Stimulated activated naive CD4-positive, alpha-beta T cell (primary cell): ENCODE results near the gene WDR4.
"Not testable (repeated sequence)": the region's sequence is repeated elsewhere in the genome, so short reads cannot be mapped to it uniquely, and the experiment has no call there.

Source experiments
- DNase-seq, 6 experiments: peaks; one replicate each; lab custom pipeline; 2025; lab: John Stamatoyannopoulos, UW

The WDR4 gene

GRCh38 chr21:42815217-42815616, 64.1 kb downstream of the WDR4 start:
- DNase-seq: no peak

DNA sequence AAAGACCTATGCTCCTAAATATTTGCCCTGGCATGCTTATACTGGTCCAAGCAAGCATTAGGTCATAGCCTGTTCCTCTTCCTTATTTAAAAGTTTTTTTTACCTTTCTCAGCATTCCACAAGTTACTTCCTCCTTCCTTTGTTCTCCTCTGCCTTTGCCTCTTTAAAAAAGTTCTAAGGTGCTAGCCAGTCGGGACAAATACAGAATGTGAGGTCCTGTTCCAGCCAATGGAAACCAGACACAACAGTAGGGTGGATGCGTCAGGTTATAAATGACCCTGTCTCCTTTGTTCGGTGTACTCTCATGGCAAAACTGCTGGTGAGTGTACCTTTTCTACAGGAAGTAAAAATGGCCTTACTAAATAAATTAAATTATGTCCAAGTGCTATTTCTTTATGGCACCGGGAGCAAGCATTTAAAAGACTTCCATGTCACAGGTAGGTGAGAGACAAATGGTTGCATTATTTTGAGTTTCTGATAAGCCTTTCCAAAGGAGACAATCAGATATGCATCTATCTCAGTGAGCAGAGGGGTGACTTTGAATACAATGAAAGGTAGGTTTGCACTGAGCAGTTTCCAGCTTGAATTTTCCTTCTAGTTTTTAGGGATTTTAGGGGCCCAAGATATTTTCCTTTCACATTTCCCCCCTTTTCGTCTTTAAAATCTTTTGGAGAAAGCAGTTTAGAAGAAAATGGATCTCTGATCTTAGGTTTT, 66.7 kb downstream of the WDR4 start:
- not testable (repeated sequence) for DNase-seq

DNA sequence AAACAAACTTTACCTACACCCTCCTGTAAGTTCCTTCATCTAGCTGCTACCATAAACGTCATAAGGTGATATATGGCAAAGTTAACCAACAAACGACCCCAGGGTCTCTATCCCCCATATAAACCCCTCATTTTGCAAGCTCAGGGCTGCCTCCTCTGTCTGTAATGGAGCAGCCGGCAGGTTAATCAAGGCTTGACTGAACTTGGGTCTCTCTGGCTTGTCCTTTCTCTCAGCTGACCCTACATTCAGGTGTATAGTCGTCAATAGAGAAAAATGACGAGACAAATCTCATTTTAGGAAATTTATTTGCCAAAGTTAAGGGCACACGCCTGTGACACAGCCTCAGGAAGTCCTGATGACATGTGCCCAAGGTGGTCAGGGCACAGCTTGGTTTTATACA, 67.4 kb downstream of the WDR4 start:
- no peak for DNase-seq

DNA sequence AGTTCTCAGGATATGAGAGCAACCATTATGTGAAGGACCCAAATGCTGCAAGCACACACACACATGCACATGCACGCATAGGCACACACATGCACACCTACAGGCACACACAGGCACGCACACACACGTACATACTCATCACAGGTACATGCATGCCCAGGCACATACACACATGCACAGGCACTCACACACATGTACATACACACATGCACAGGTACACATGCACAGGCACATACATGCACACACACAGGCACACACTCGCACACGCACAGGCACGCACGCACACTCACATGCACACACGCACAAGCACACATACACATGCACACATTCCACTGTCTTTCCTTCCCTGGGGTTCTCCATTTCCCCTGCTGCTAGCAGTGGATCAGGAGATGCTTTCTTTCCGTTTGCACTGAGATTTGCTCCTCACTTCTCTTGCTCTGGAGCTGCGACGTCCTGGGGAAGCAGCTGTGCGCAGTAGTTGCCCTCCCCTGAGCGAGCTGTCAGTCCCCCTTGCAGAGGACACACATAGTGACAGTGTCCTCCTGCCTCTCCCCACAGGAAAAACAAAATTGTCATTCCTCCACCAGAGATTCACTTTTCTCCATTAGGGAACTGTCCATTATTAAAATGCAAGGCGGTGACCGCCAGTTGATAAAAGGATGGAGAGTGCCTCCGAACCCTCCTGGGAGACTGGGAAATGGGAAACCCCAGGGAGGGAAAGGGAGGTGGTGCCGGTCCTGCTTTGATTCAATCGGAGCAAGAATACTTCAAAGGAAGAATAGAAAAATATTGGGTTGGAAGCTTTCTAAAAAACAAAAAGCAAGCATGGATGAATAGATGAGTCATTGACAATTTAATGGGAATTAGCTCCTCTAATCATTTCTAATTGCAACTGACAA, 69.5 kb downstream of the WDR4 start:
- DNase-seq: no peak

- no peak for DNase-seq
Observed at GRCh38 chr21:42809171-42809570, 70.2 kb downstream of the WDR4 start.

DNA sequence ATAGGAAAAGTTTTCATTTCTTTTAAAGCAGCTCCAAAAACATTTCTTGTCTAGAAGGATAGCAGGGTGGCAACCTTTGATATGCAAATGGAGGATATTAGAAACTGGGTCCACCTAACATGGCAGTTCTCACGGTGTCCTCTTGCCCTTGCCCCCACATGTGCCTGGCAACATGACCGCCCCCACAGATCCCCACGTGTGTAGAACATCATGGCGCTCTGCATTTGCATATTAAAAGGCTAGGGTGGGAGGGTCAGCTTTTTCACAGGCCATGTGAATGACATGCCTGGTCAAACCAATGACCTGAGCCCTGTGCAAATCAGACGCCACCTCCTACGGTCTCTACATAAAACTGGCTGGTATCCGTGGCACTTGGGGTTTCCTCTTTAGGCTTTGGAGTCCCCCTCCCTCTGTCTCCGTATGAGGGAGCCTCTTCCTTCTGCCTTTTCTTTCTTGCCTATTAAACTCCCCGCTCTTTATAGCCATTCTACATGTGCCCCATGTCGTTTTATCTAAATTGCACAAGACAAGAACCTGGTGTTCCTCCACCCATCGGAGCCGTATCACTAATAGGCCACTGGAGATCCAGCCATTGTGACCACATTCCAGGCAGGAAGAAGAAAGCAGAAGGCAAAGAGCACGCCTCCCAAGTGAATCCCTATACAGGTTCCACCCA, 71.3 kb downstream of the WDR4 start:
- DNase-seq: no peak

DNA sequence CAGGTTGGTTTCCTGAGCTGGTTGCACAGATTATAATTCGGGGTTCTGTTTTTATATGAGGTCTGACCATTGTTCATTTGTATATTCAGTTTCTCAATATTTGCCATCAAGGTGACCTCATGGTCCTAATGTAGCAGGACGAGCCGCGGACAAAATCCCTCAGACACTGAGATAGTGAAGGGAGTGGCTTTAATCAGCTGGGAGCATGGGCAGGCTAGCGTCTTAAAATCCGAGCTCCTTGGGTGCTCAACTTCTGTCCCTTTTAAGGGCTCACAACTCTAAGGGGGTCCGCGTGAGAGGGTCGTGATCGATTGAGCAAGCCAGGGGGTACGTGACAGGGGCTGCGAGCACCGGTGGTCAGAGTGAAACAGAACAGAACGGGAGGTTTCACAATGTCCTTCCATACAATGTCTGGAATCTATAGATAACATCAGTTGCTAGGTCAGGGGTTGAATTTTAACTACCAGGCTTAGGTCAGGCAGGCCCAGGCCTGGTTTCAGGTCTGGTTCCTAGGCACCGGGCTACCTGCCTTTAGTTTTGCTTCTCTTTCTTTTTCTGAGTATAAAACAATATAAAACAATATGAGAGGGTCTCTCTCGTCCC, 71.9 kb downstream of the WDR4 start:
- not testable (repeated sequence) for DNase-seq

DNA sequence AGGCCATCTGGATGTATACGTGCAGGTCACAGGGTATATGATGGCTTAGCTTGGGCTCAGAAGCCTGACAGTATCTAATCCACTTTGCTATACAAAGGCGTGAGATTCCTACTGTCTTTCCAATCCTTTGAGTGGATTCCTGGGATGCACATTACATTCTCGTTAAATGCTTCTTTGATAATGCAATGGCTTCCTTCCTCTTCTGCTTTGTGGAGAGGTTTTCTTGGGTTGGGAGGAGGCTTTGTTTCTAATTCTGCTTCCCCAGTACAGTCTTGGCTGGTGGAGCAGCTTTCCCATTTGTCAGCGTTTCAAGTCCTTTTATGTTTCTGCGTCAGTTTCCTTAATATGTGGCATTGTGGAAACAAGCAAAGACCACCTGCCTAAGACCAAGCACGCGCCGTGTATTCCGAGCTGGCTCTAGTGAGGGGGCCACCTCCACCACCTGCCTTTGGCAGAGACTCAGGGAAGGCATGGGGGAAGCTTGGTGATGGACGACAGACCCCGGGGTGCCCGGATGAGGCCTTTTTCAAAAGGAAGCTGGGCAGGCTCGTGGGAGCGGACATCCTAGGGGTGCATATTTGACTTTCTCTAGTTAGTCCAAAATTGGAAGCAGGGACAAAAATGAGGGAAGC, 72.7 kb downstream of the WDR4 start:
- no peak for DNase-seq

- not testable (repeated sequence) for DNase-seq
Observed at GRCh38 chr21:42801616-42802015, 77.7 kb downstream of the WDR4 start.

DNA sequence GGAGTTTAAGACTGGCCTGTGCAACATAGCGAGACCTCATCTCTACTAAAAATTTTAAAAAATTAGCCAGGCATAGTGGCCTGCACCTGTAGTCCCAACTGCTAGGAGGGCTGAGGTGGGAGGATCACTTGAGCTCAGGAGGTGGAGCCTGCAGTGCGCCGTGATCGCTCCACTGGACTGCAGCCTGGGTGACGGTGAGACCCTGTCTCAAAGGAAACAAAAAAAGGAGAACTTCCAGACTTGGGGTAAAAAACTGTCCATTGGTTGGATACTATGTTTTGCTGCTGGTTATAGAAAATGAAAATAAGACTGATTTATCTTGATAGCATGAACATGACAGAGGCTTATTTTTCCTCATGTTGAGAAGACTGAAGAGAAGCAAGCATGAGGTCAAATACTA, 79.4 kb downstream of the WDR4 start:
- DNase-seq: no peak

DNA sequence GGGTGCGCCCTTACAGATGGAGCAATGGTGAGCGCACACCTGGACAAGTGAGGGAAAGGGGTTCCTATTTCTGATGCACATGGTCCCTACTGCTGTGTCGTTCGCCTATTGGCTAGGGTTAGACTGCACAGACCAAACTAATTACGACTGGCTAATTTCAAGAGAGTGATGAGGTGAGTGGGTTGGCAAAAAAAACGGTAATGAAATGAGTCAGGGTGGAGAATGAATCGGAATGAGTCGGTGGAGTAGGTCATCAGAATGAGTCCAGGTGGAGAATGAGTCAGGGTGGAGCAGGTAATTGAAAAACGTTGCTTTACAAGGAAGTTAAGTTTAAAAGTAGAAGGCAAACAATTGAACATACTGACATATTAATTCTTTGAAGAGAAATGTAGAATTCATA, 79.8 kb downstream of the WDR4 start:
- no peak for DNase-seq
